ENCODE results near the gene PNPLA3.

PNPLA3 gene

DNA sequence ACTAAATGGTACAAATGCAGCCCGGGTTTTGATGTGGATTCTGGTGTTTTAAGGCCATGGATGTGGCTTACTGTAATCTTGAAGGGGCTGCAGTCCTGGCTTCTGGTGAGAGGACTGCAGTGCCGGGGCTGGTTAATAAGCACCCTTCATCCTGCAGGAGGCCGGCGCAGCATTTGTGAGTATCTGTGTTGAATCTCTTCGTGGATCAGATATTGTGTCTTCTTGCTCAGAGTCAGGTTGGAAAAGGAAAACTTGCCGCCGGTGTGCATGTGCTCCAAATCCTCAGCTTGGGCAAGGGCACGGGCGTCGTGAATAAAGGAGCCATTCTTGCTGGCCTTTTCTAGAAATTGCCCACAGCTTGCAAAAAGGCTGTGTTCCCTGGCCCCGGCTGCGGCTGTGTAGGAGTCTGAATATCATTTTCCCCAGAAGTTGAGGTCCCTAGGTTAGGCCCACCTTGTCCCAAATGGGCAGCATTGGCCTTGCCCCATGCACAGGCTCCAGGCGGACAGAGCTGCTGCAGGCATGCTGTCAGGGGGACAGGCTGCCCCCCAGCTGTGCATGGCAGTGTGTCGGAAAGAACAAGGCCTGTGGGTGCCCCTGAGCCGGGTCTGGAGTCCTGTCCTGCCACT lies 71.6 kb downstream of the PNPLA3 start:
- no peak for DNase-seq

GRCh38 chr22:43995798-43996169 lies 72.2 kb downstream of the PNPLA3 start:
- DNase-seq, result no peak

- DNase-seq, result peak; percentile 49
Observed at GRCh38 chr22:43996170-43996980, 72.8 kb downstream of the PNPLA3 start.

DNA sequence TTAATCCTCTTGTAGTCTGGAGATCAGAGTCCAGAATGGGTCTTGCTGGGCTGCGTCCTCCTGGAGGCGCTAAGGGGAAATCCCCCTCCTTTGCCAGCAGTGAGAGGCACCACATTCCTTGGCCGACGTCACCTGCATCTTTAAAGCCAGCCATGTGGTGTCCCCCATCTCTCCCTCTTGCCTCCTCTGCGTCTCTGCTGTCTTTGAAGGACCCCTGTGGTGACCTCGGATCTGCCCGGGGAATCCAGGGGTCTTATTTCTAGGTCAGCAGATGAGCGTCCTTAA lies 73.3 kb downstream of the PNPLA3 start:
- DNase-seq, result no peak

Data from T-helper 9 cell (primary cell).